ENCODE results near the gene PTBP3. TPM values are rescaled to one million over a fixed set of nuclear protein-coding genes. Genes with fewer than 3 reads are reported as not detected.

PTBP3 gene
- total RNA-seq, 1 experiment from 2014 or later: 172 TPM

- Mint-ChIP-seq H3K27me3 (ENCODE audit: insufficient read depth, unreplicated experiment) (no peaks in the 10 kb centered on the region), H3K9me3 (ENCODE audit: unreplicated experiment) (peaks cover 11% of the 10 kb centered on the region), H3K4me3 (ENCODE audit: unreplicated experiment) (no peak overlapping the region), H3K36me3 (ENCODE audit: insufficient read depth, unreplicated experiment) (peaks cover 16% of the 10 kb centered on the region), H3K4me1 (ENCODE audit: low read depth, unreplicated experiment) (peaks cover 42% of the 10 kb centered on the region), H3K27ac (ENCODE audit: unreplicated experiment) (peak overlapping the region; percentile 88)
- no peaks in the 10 kb centered on the region for H3K27me3 ChIP-seq (replicated peaks; ENCODE audit: control insufficient read depth, insufficient read depth, low read length)
- H3K36me3 ChIP-seq (ENCODE audit: control insufficient read depth, insufficient read depth, low read length): no peaks in the 10 kb centered on the region
- ChIA-PET CTCF (interaction anchor here (1.6 kb wide), 1 partner anchor 60 kb away, joined by 9 read pairs; no protein-coding TSS in a partner anchor), POLR2A (interaction anchor here (0.7 kb wide), 1 partner anchor 60 kb away, joined by 3 read pairs; no protein-coding TSS in a partner anchor)
- H3K9me3 ChIP-seq: no peaks in the 10 kb centered on the region
- intact Hi-C loops (cut with micrococcal nuclease; ENCODE audit: unreplicated experiment): loop anchor here (1.0 kb wide), 2 partner anchors 14 to 61 kb away; no protein-coding TSS in a partner anchor
- no peak for TF ChIP-seq CTCF (IDR thresholded peaks at IDR 0.05; ENCODE audit: insufficient read depth in 1 of 2, low read depth in 1 of 2, low read length in 1 of 2, severe bottlenecking in 1 of 2, unreplicated experiment in 1 of 2)
- DNase-seq: no peak
- no TSS peak for BruUV-seq (replicated peaks)
- H3K4me3 ChIP-seq (ENCODE audit: low read depth, low read length): no peak overlapping the region
- peaks cover 56% of the 10 kb centered on the region for H3K4me1 ChIP-seq
These were observed 153.6 kb downstream of the PTBP3 start for GRCh38 chr9:112179816-112180215.

GRCh38 chr9:112176524-112176923, 156.9 kb downstream of the PTBP3 start:
- peaks cover 9% of the 10 kb centered on the region for H3K36me3 Mint-ChIP-seq (ENCODE audit: insufficient read depth, unreplicated experiment)
- no peaks in the 10 kb centered on the region for H3K9me3 ChIP-seq
- H3K4me3 ChIP-seq (ENCODE audit: low read depth, low read length): no peak overlapping the region
- peaks cover 83% of the 10 kb centered on the region for H3K4me1 ChIP-seq
- no TSS peak for BruUV-seq (replicated peaks)
- ChIA-PET CTCF (interaction anchor here (1.0 to 2.1 kb wide), 3 partner anchors 14 to 78 kb away, joined by 3 to 6 read pairs (median 5); no protein-coding TSS in a partner anchor), POLR2A (interaction anchor here (0.6 to 1.4 kb wide), 2 partner anchors 12 to 203 kb away, joined by 3 to 4 read pairs; partner anchors contain the start of gene HSDL2)
- H3K27me3 ChIP-seq (replicated peaks; ENCODE audit: control insufficient read depth, insufficient read depth, low read length): no peaks in the 10 kb centered on the region
- no peak for TF ChIP-seq CTCF (IDR thresholded peaks at IDR 0.05; ENCODE audit: insufficient read depth in 1 of 2, low read depth in 1 of 2, low read length in 1 of 2, severe bottlenecking in 1 of 2, unreplicated experiment in 1 of 2)
- H3K9me3 Mint-ChIP-seq (ENCODE audit: unreplicated experiment): no peaks in the 10 kb centered on the region
- H3K36me3 ChIP-seq (ENCODE audit: control insufficient read depth, insufficient read depth, low read length): no peaks in the 10 kb centered on the region; the same call in 1 of the 2 replicates
- H3K4me1 Mint-ChIP-seq (ENCODE audit: low read depth, unreplicated experiment): peaks cover 52% of the 10 kb centered on the region
- intact Hi-C loops (cut with micrococcal nuclease; ENCODE audit: unreplicated experiment): no loop called here
- peak in 1 of 2 experiments; percentile 46 for DNase-seq
- no peaks in the 10 kb centered on the region for H3K27me3 Mint-ChIP-seq (ENCODE audit: insufficient read depth, unreplicated experiment)
- H3K4me3 Mint-ChIP-seq (ENCODE audit: unreplicated experiment): peak overlapping the region; percentile 88
- H3K27ac Mint-ChIP-seq (ENCODE audit: unreplicated experiment): peak overlapping the region; percentile 92

GRCh38 chr9:112175796-112176315, 157.6 kb downstream of the PTBP3 start:
- Histone ChIP-seq H3K27me3 (replicated peaks; ENCODE audit: control insufficient read depth, insufficient read depth, low read length) (no peaks in the 10 kb centered on the region), H3K36me3 (ENCODE audit: control insufficient read depth, insufficient read depth, low read length) (no peaks in the 10 kb centered on the region; the same call in 1 of the 2 replicates), H3K9me3 (no peaks in the 10 kb centered on the region), H3K4me1 (peaks cover 83% of the 10 kb centered on the region), H3K4me3 (ENCODE audit: low read depth, low read length) (peak overlapping the region; percentile 52)
- Mint-ChIP-seq H3K36me3 (ENCODE audit: insufficient read depth, unreplicated experiment) (peaks cover 9% of the 10 kb centered on the region), H3K4me3 (ENCODE audit: unreplicated experiment) (peak overlapping the region; percentile 88), H3K9me3 (ENCODE audit: unreplicated experiment) (no peaks in the 10 kb centered on the region), H3K4me1 (ENCODE audit: low read depth, unreplicated experiment) (peaks cover 52% of the 10 kb centered on the region), H3K27ac (ENCODE audit: unreplicated experiment) (peak overlapping the region; percentile 92), H3K27me3 (ENCODE audit: insufficient read depth, unreplicated experiment) (no peaks in the 10 kb centered on the region)
- DNase-seq: no peak
- POLR2A ChIA-PET: interaction anchor here (0.7 to 1.4 kb wide), 2 partner anchors 13 to 204 kb away, joined by 3 to 4 read pairs; partner anchors contain the start of gene HSDL2
- CTCF ChIA-PET: interaction anchor here (1.5 to 2.1 kb wide), 2 partner anchors 63 to 78 kb away, joined by 3 to 6 read pairs; no protein-coding TSS in a partner anchor
- no TSS peak for BruUV-seq (replicated peaks)
- no peak for TF ChIP-seq CTCF (IDR thresholded peaks at IDR 0.05; ENCODE audit: insufficient read depth in 1 of 2, low read depth in 1 of 2, low read length in 1 of 2, severe bottlenecking in 1 of 2, unreplicated experiment in 1 of 2)
- intact Hi-C loops (cut with micrococcal nuclease; ENCODE audit: unreplicated experiment): no loop called here
